ENCODE results near the gene HK1. TPM values are rescaled to one million over a fixed set of nuclear protein-coding genes. Genes with fewer than 3 reads are reported as not detected.

The HK1 gene
- total RNA-seq, 1 experiment from 2014 or later = 98.8 TPM

DNA sequence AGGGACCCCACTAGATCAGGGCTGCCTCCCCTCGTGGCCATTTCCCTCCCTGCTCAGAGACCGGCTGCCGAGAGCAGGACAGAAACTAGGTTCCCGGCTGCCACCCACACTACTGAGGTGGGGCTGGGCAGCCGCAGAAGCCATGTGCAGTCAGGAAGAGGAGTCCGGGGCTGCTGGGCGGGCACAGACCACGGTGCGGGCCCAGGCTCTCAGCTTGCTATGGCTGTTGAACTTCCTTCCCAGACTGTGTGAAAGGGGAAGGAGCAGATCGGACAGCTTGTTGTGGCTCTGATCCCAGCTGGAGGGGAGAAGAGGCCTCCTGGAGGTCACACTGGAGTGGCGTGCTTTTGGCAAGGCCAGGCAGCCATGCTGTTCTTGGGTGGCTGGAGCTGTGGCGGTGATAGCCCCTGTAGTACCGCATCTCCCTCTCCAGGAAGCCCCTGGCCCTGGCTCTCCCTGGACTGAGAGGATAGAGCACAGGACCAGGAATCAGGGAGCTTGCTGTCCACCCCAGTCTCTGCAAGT, 56.8 kb downstream of the HK1 start:
- Histone ChIP-seq H3K79me2 (ENCODE audit: insufficient read depth, low read length) (peaks cover 74% of the 10 kb centered on the region), H3K56ac (ENCODE audit: insufficient read length, low read depth, low read length) (no peak overlapping the region), H3K23me2 (ENCODE audit: insufficient read length, low read depth, low read length, poor library complexity, severe bottlenecking) (no peaks in the 10 kb centered on the region), H3K79me1 (ENCODE audit: insufficient read depth, low read depth, low read length, poor library complexity, severe bottlenecking) (peaks cover 4% of the 10 kb centered on the region), H4K8ac (replicated peaks; ENCODE audit: insufficient read length, low read depth, low read length) (no peak overlapping the region), H2BK12ac (ENCODE audit: insufficient read length, low read depth, low read length) (no peak overlapping the region), H4K5ac (ENCODE audit: insufficient read length, low read depth, low read length) (no peak overlapping the region), H3K14ac (ENCODE audit: insufficient read depth, low read length) (peak overlapping the region; percentile 17; the same call in 1 of the 2 replicates), H2BK5ac (ENCODE audit: insufficient read length, low read length) (no peak overlapping the region), H2AK5ac (ENCODE audit: insufficient read length, low read length) (peak overlapping the region; percentile 17), H4K20me1 (ENCODE audit: control insufficient read depth, insufficient read depth, insufficient read length) (no peaks in the 10 kb centered on the region), H3K27me3 (ENCODE audit: insufficient read depth, low read length) (no peaks in the 10 kb centered on the region), H3K4me1 (ENCODE audit: insufficient read depth, low read length) (peaks cover 43% of the 10 kb centered on the region), H3K27ac (ENCODE audit: insufficient read length, low read depth, low read length) (no peak overlapping the region), H3K4ac (ENCODE audit: low read depth, low read length) (no peak overlapping the region; the same call in 1 of the 2 replicates), H4K91ac (ENCODE audit: insufficient read length, low read depth, low read length) (peak overlapping the region; percentile 43), H3K9ac (ENCODE audit: extremely low read depth, insufficient read length, low read length) (no peak overlapping the region), H3K4me2 (ENCODE audit: insufficient read depth, insufficient read length, low read length) (no peak overlapping the region), H3K9me3 (ENCODE audit: control insufficient read depth, low read depth, low read length) (no peaks in the 10 kb centered on the region), H2BK120ac (ENCODE audit: low read depth, low read length, poor library complexity, severe bottlenecking) (no peak overlapping the region), H2AFZ (ENCODE audit: low read length) (no peak overlapping the region), H3T11ph (ENCODE audit: low read length) (no peak overlapping the region), H3K23ac (ENCODE audit: insufficient read length, low read depth, low read length) (no peak overlapping the region), H3K18ac (ENCODE audit: insufficient read length, low read depth, low read length) (peak overlapping the region; percentile 5), H2BK20ac (ENCODE audit: low read depth, low read length, poor library complexity, severe bottlenecking) (no peak overlapping the region), H2BK15ac (ENCODE audit: low read depth, low read length) (no peak overlapping the region)
- WGBS (ENCODE audit: extremely low coverage, insufficient read length, low lambda C conversion rate) = no CpG with 5 or more reads among the region's 13 CpGs
- peak overlapping the region; percentile 97 to 98 (median 98) for H3K27ac Mint-ChIP-seq
- H3K27me3 Mint-ChIP-seq (ENCODE audit: low read depth) = no peaks in the 10 kb centered on the region; the same call in 1 of the 2 replicates
- TF ChIP-seq, protein P1, sequence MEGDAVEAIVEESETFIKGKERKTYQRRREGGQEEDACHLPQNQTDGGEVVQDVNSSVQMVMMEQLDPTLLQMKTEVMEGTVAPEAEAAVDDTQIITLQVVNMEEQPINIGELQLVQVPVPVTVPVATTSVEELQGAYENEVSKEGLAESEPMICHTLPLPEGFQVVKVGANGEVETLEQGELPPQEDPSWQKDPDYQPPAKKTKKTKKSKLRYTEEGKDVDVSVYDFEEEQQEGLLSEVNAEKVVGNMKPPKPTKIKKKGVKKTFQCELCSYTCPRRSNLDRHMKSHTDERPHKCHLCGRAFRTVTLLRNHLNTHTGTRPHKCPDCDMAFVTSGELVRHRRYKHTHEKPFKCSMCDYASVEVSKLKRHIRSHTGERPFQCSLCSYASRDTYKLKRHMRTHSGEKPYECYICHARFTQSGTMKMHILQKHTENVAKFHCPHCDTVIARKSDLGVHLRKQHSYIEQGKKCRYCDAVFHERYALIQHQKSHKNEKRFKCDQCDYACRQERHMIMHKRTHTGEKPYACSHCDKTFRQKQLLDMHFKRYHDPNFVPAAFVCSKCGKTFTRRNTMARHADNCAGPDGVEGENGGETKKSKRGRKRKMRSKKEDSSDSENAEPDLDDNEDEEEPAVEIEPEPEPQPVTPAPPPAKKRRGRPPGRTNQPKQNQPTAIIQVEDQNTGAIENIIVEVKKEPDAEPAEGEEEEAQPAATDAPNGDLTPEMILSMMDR (conservative IDR thresholded peaks at IDR 0.05) = no peak
- H3K36me3 Mint-ChIP-seq (ENCODE audit: insufficient read depth in 1 of 3, low read depth in 3 of 3) = peaks cover 5 to 8% (median 7%) of the 10 kb centered on the region in 3 experiments; a peak in 6 of 7 replicates
- no peak overlapping the region for H3K4me3 Mint-ChIP-seq
- DNase-seq = no peak
- H3K4me1 Mint-ChIP-seq = peaks cover 68 to 79% of the 10 kb centered on the region in 2 experiments
- H3K9me3 Mint-ChIP-seq = no peaks in the 10 kb centered on the region

Data from H9 (cell line).